HepG2 (cell line): ENCODE data around the gene ZNF184. TPM values are rescaled to one million over a fixed set of nuclear protein-coding genes. Genes with fewer than 3 reads are reported as not detected.

Source experiments
- EEA1 ChIP-seq: sonication (generic); formaldehyde crosslinking; IDR thresholded peaks from 2 replicates; pipeline ENCODE4 v1.5.1; 2020; ENCODE audit warnings: mild to moderate bottlenecking, missing genetic modification reagents, borderline replicate concordance
- FOXA1 ChIP-seq, 2 experiments: fragments of 450-650 bp in 1 of 2; sonication (generic) in 1 of 2; formaldehyde crosslinking in 1 of 2; IDR thresholded peaks; 2 replicates each; pipeline versions ENCODE4 v1.4.0 to v1.6.1; 2016 to 2020; ENCODE audit warnings: missing genetic modification reagents in 1 of 2
- FOXA3 ChIP-seq: IDR thresholded peaks from 2 replicates; pipeline ENCODE4 v1.6.1; 2016; ENCODE audit warnings: missing genetic modification reagents, missing compliant biosample characterization
- GTF3A ChIP-seq: sonication (generic); formaldehyde crosslinking; conservative IDR thresholded peaks from 2 replicates; pipeline ENCODE4 v1.4.0; 2020; ENCODE audit warnings: mild to moderate bottlenecking, missing genetic modification reagents
- MAF1 ChIP-seq: sonication (generic); formaldehyde crosslinking; IDR thresholded peaks from 2 replicates; pipeline ENCODE4 v1.5.0; 2020; ENCODE audit warnings: missing genetic modification reagents, borderline replicate concordance
- NR2F6 ChIP-seq, 2 experiments: IDR thresholded peaks; 2 replicates each; pipeline ENCODE4 v1.6.1; 2016; ENCODE audit warnings: antibody characterized with exemption in 1 of 2, mild to moderate bottlenecking in 1 of 2
- RARG ChIP-seq: sonication (generic); formaldehyde crosslinking; IDR thresholded peaks from 2 replicates; pipeline ENCODE4 v1.4.0; 2020; ENCODE audit warnings: low read depth, mild to moderate bottlenecking, missing genetic modification reagents
- RFXANK ChIP-seq: IDR thresholded peaks from 2 replicates; pipeline ENCODE4 v1.6.1; 2016
- TBX2 ChIP-seq: sonication (generic); formaldehyde crosslinking; IDR thresholded peaks from 2 replicates; pipeline ENCODE4 v1.5.0; 2020; ENCODE audit warnings: missing genetic modification reagents, mild to moderate bottlenecking, borderline replicate concordance
- TERF1 ChIP-seq: sonication (generic); formaldehyde crosslinking; IDR thresholded peaks from 2 replicates; pipeline ENCODE4 v1.8.0; 2022; ENCODE audit warnings: mild to moderate bottlenecking, missing genetic modification reagents, moderate library complexity
- THAP11 ChIP-seq: IDR thresholded peaks from 2 replicates; pipeline ENCODE4 v1.6.1; 2016; ENCODE audit warnings: missing biosample characterization, missing genetic modification reagents
- THRA ChIP-seq: sonication (generic); formaldehyde crosslinking; IDR thresholded peaks from 2 replicates; pipeline ENCODE4 v1.4.0; 2020; ENCODE audit warnings: missing genetic modification reagents, borderline replicate concordance
- ZFY ChIP-seq: sonication (generic); formaldehyde crosslinking; IDR thresholded peaks from 2 replicates; pipeline ENCODE4 v1.4.0; 2020; ENCODE audit warnings: missing genetic modification reagents
- ZNF160 ChIP-seq: sonication (generic); formaldehyde crosslinking; IDR thresholded peaks from 2 replicates; pipeline ENCODE4 v1.8.0; 2022; ENCODE audit warnings: mild to moderate bottlenecking, inconsistent platforms, missing genetic modification reagents
- ZNF20 ChIP-seq: sonication (generic); formaldehyde crosslinking; IDR thresholded peaks from 2 replicates; pipeline ENCODE4 v1.4.0; 2020; ENCODE audit warnings: mild to moderate bottlenecking, moderate library complexity, missing genetic modification reagents
- ZNF280D ChIP-seq: sonication (generic); formaldehyde crosslinking; IDR thresholded peaks from 2 replicates; pipeline ENCODE4 v1.5.1; 2020; ENCODE audit warnings: mild to moderate bottlenecking, missing genetic modification reagents
- ZNF501 ChIP-seq: sonication (generic); formaldehyde crosslinking; IDR thresholded peaks from 2 replicates; pipeline ENCODE4 v1.5.1; 2020; ENCODE audit warnings: mild to moderate bottlenecking, moderate library complexity, missing genetic modification reagents
- ZNF570 ChIP-seq: sonication (generic); formaldehyde crosslinking; IDR thresholded peaks from 2 replicates; pipeline ENCODE4 v1.4.0; 2020; ENCODE audit warnings: mild to moderate bottlenecking, missing genetic modification reagents, borderline replicate concordance
- ZNF605 ChIP-seq: sonication (generic); formaldehyde crosslinking; IDR thresholded peaks from 2 replicates; pipeline ENCODE4 v1.8.0; 2022; ENCODE audit warnings: mild to moderate bottlenecking, missing genetic modification reagents
- ZNF782 ChIP-seq: sonication (generic); formaldehyde crosslinking; IDR thresholded peaks from 2 replicates; pipeline ENCODE4 v1.4.0; 2020; ENCODE audit warnings: missing genetic modification reagents, mild to moderate bottlenecking, borderline replicate concordance
- ZNF800 ChIP-seq: sonication (generic); formaldehyde crosslinking; IDR thresholded peaks from 2 replicates; pipeline ENCODE4 v1.4.0; 2020; ENCODE audit warnings: missing genetic modification reagents
- polyA plus RNA-seq, 8 experiments: library from polyadenylated mRNA; depleted of rRNA in 3 of 8; stranded (reverse) in 7 of 8; unstranded in 1 of 8; fragments of >200 nt; fragmentation: Illumina TruSeq in 4 of 8; extraction: Trizol in 4 of 8; gene quantifications; 2 replicates each; pipeline versions ENCODE4 v1.2.1 to v1.2.3, GENCODE V29; 2011 to 2016; ENCODE audit warnings: low read depth in 4 of 8, missing spikeins in 1 of 8, mixed read lengths in 1 of 8; ENCODE audit not compliant: insufficient read depth in 1 of 8
- total RNA-seq, 5 experiments: library from RNA; depleted of rRNA; stranded (reverse); fragments of >200 nt; fragmentation: Illumina TruSeq; extraction: Trizol; gene quantifications; 2 replicates each; pipeline ENCODE4 v1.2.3, GENCODE V29; 2016; ENCODE audit warnings: low read depth in 1 of 5

Gene ZNF184
- total and polyA plus RNA-seq, 2 of the 13 experiments (the other 11 are each of a cell fraction or from before 2014, with no cell fraction given) = 2.1 to 10.1 TPM

GRCh38 chr6:27518881-27519795 lies 46.2 kb upstream of the ZNF184 start (continued):
- TF ChIP-seq EEA1 (CRISPR knock-in tag) = no peak
- no peak for TF ChIP-seq FOXA1 (IDR thresholded peaks at IDR 0.05)
- TF ChIP-seq FOXA1 (CRISPR knock-in tag; IDR thresholded peaks at IDR 0.05) = no peak
- TF ChIP-seq TERF1 (CRISPR knock-in tag) = 0 out of 2 replicates have a peak, but pooled peaks have one; percentile 59
- peak; percentile 82 for TF ChIP-seq ZNF280D
- 0 out of 2 replicates have a peak, but pooled peaks have one; percentile 56 for TF ChIP-seq GTF3A (CRISPR knock-in tag)
- peak; percentile 95 for TF ChIP-seq ZNF501 (CRISPR knock-in tag)
- no peak for TF ChIP-seq FOXA3
- peak; percentile 67; the same call in 1 of the 2 replicates for TF ChIP-seq THRA
- TF ChIP-seq MAF1 (CRISPR knock-in tag) = peak; percentile 96
- peak; percentile 97 for TF ChIP-seq ZNF605
- TF ChIP-seq THAP11 = peak; percentile 53; the same call in 1 of the 2 replicates
- TF ChIP-seq ZNF800 (CRISPR knock-in tag) = no peak
- TF ChIP-seq TBX2 (CRISPR knock-in tag) = peak; percentile 59; the same call in 1 of the 2 replicates
- no peak for TF ChIP-seq ZNF570 (CRISPR knock-in tag)
- no peak for TF ChIP-seq ZNF20
- TF ChIP-seq NR2F6 (IDR thresholded peaks at IDR 0.05) = 0 out of 2 replicates have a peak, but pooled peaks have one; percentile 20
- TF ChIP-seq NR2F6 (CRISPR knock-in tag; IDR thresholded peaks at IDR 0.05) = no peak
- no peak for TF ChIP-seq RFXANK (CRISPR knock-in tag)
- TF ChIP-seq RARG (CRISPR knock-in tag) = no peak
- no peak for TF ChIP-seq ZNF160 (CRISPR knock-in tag)
- TF ChIP-seq ZNF782 (CRISPR knock-in tag) = peak; percentile 77; the same call in 1 of the 2 replicates
- 0 out of 2 replicates have a peak, but pooled peaks have one; percentile 25 for TF ChIP-seq ZFY (CRISPR knock-in tag)
